Stimulated activated CD4-positive, alpha-beta T cell treated with anti-CD3 and anti-CD28 coated beads, Interleukin-15, amount 100 ng/mL, for 48 hours (primary cell): ENCODE results near the gene NR3C2.

Source experiments
- DNase-seq, 2 donors: peaks; one replicate each; pipeline ENCODE4 v3.0.0-alpha.2; 2020; ENCODE audit warnings: low read depth in 2 of 2

Gene NR3C2

GRCh38 chr4:148077581-148077980 lies 364.6 kb downstream of the NR3C2 start:
- DNase-seq = no peak

GRCh38 chr4:148076964-148077363 lies 365.2 kb downstream of the NR3C2 start:
- no peak for DNase-seq

- DNase-seq = no peak
Measured at GRCh38 chr4:148075438-148075837, 366.8 kb downstream of the NR3C2 start.

GRCh38 chr4:148074462-148074861 lies 367.8 kb downstream of the NR3C2 start:
- no peak for DNase-seq

GRCh38 chr4:148073349-148073748 lies 368.9 kb downstream of the NR3C2 start:
- no peak for DNase-seq

GRCh38 chr4:148072789-148073188 lies 369.4 kb downstream of the NR3C2 start:
- no peak for DNase-seq

GRCh38 chr4:148071009-148071408 lies 371.2 kb downstream of the NR3C2 start:
- DNase-seq = no peak

GRCh38 chr4:148069895-148070178 lies 372.4 kb downstream of the NR3C2 start:
- DNase-seq = no peak

GRCh38 chr4:148069086-148069894 lies 372.9 kb downstream of the NR3C2 start:
- DNase-seq = no peak

GRCh38 chr4:148068065-148068911 lies 373.9 kb downstream of the NR3C2 start:
- no peak for DNase-seq

GRCh38 chr4:148067301-148067916 lies 374.8 kb downstream of the NR3C2 start:
- DNase-seq = no peak

- DNase-seq = no peak
Measured at GRCh38 chr4:148065075-148065474, 377.1 kb downstream of the NR3C2 start.

- DNase-seq = no peak
Measured at GRCh38 chr4:148064451-148064850, 377.8 kb downstream of the NR3C2 start.

- DNase-seq = no peak
Measured at GRCh38 chr4:148062301-148062950, 379.8 kb downstream of the NR3C2 start.

GRCh38 chr4:148061795-148062194 lies 380.4 kb downstream of the NR3C2 start:
- no peak for DNase-seq

GRCh38 chr4:148061141-148061481 lies 381.1 kb downstream of the NR3C2 start:
- DNase-seq = no peak

- no peak for DNase-seq
Measured at GRCh38 chr4:148060264-148061140, 381.7 kb downstream of the NR3C2 start.

GRCh38 chr4:148059617-148060180 lies 382.5 kb downstream of the NR3C2 start:
- DNase-seq = no peak

- no peak for DNase-seq
Measured at GRCh38 chr4:148057984-148058859, 384.0 kb downstream of the NR3C2 start.

GRCh38 chr4:148057516-148057915 lies 384.7 kb downstream of the NR3C2 start:
- no peak for DNase-seq
